Psoas muscle (tissue), 8 donors: ENCODE measurements around the gene NUFIP2. TPM values are rescaled to one million over a fixed set of nuclear protein-coding genes. Genes with fewer than 3 reads are reported as not detected.

ENCODE experiments used
- ATAC-seq, 4 donors: fragments of 200-7000 bp; cut with Tn5 transposase; one replicate each; pipeline ENCODE4 v1.9.1; 2020; ENCODE audit warnings: moderate library complexity in 3 of 4, mild to moderate bottlenecking in 2 of 4
- DNase-seq, 2 donors: peaks; one replicate each; pipeline ENCODE4 v3.0.0-alpha.2; 2020
- H3K27ac ChIP-seq: fragments of 200-600 bp; one replicate; pipeline ENCODE4 v1.8.0; 2022
- H3K27me3 ChIP-seq, 3 donors: fragments of 200-600 bp in 1 of 3; one replicate each; pipeline versions ENCODE4 v1.6.1 to v1.8.0; 2013 to 2022; ENCODE audit warnings: low read length in 2 of 3, mild to moderate bottlenecking in 2 of 3, moderate library complexity in 1 of 3; ENCODE audit not compliant: insufficient read depth in 3 of 3
- H3K36me3 ChIP-seq, 2 donors: fragments of 200-600 bp in 1 of 2; one replicate each; pipeline versions ENCODE4 v1.6.1 to v1.8.0; 2013 to 2022; ENCODE audit warnings: low read depth in 1 of 2, mild to moderate bottlenecking in 1 of 2, moderate library complexity in 1 of 2; ENCODE audit not compliant: insufficient read depth in 1 of 2
- H3K4me1 ChIP-seq: fragments of 200-600 bp; one replicate; pipeline ENCODE4 v1.8.0; 2022
- H3K4me3 ChIP-seq: fragments of 200-600 bp; one replicate; pipeline ENCODE4 v1.8.0; 2022; ENCODE audit warnings: mild to moderate bottlenecking
- H3K9me3 ChIP-seq: fragments of 200-600 bp; one replicate; pipeline ENCODE4 v1.8.0; 2022
- CTCF ChIP-seq: fragments of 200-600 bp; IDR thresholded peaks from one replicate; pipeline ENCODE4 v1.8.0; 2022; ENCODE audit warnings: antibody characterized with exemption
- WGBS, 3 donors: extraction: QIAGEN DNeasy Blood & Tissue Kit; methylation state at CpG; one replicate each; pipeline versions ENCODE4 v1.1.6 to v1.1.7; 2013; 5-methylcytosine and 5-hydroxymethylcytosine counted together
- intact Hi-C, 2 donors: fragments of 100-400 bp; cut with DNase I; formaldehyde crosslinking; loops; one replicate each; pipeline versions ENCODE4 v1.11.0 to v1.14.2; 2022
- polyA plus RNA-seq, 3 donors: library from polyadenylated mRNA; stranded (reverse); fragments of 200-250 nt; gene quantifications; one replicate each; pipeline ENCODE4 v1.2.3, GENCODE V29; 2013
- total RNA-seq, 4 donors: library from RNA; stranded (reverse); fragmentation: NEBNext Ultra II Directional in 2 of 4; extraction: Animal tissue kit (Norgen Biotek cat#: 25700) in 2 of 4; gene quantifications; one replicate each; pipeline versions ENCODE4 v1.2.1 to v1.2.4, GENCODE V29; 2021 to 2023
- donor health status: healthy with polysubstance abuse.
- donor health status: DM: no; HTN: no; CAD: no; lungs with moderate emphysema.
- donor health status: Bipolar disorder and iron deficiency.
- donor health status: healthy.
- donor health status: DM: yes; HTN: yes; CAD: no.
- donor health status: DM: no; HTN: no; CAD: no.
- donor health status: DM: no; HTN: no; CAD: no.
- donor health status: DM: yes; HTN: yes; CAD: no.

The NUFIP2 gene
- total and polyA plus RNA-seq, 7 donors: 7.3 to 50.0 (median 31.1) TPM

DNA sequence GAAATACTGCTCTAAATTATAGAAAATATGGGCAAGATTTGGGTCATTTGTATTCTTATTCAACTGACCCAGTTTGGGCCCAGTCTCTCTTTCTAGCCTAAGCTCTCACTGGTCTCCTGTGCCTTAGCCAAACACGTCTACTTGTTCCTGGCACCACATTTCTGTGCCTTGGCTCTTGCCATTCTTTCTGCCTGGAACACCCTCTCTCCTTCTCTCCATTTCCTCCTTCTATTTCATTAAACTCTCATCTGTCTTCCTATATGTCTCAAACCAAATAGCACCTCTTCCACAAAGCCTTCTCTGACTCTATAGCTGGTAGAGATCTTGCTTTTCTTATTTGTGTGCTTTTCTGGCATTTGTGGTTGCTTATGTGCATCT, 37.7 kb upstream of the NUFIP2 start:
- intact Hi-C loops: no loop called here

GRCh38 chr17:29331075-29331707, 37.2 kb upstream of the NUFIP2 start:
- Histone ChIP-seq H3K9me3 (no peaks in the 10 kb centered on the region), H3K27ac (no peak overlapping the region), H3K36me3 (no peaks in the 10 kb centered on the region), H3K4me3 (no peak overlapping the region), H3K27me3 (no peaks in the 10 kb centered on the region), H3K4me1 (no peaks in the 10 kb centered on the region)
- TF ChIP-seq CTCF: no peak
- no peak for DNase-seq
- WGBS, 3 donors: 74 to 83% (median 82%) methylated on average over 3 of the region's 3 CpGs
- ATAC-seq: no peak
- intact Hi-C loops: no loop called here

More for the DNA sequence above, 37.7 kb upstream of the NUFIP2 start:
- ATAC-seq (no peak), DNase-seq (no peak)
- 25 to 50% (median 26%) methylated on average over 1 of the region's 1 CpG for WGBS, 3 donors
- no peaks in the 10 kb centered on the region for H3K4me1 ChIP-seq
- H3K27ac ChIP-seq: no peak overlapping the region
- no peaks in the 10 kb centered on the region for H3K36me3 ChIP-seq
- H3K9me3 ChIP-seq: no peaks in the 10 kb centered on the region
- no peak overlapping the region for H3K4me3 ChIP-seq
- TF ChIP-seq CTCF: no peak
- no peaks in the 10 kb centered on the region for H3K27me3 ChIP-seq

DNA sequence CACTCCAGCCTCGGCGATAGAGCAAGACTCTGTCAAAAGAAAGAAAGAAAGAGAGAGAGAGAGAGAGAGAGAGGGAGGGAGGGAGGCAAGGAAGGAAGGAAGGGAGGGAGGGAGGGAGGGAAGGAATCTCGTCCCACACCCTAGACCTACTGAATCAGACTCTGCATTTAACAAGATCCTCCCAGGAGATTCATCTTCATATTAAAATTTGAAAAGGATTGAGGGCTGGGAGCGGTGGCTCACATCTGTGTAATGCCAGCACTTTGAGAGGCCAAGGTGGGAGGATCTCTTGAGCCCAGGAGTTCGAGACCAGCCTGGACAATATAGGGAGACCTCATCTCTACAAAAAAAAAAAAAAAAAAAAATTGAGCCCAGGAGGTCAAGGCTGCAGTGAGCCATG, 33.5 kb upstream of the NUFIP2 start:
- no peaks in the 10 kb centered on the region for H3K36me3 ChIP-seq
- H3K27ac ChIP-seq: no peak overlapping the region
- ATAC-seq (no peak), DNase-seq (no peak)
- no peak for TF ChIP-seq CTCF
- H3K4me3 ChIP-seq: no peak overlapping the region
- H3K4me1 ChIP-seq: no peaks in the 10 kb centered on the region
- H3K9me3 ChIP-seq: no peaks in the 10 kb centered on the region
- 64 to 73% (median 65%) methylated on average over 5 of the region's 5 CpGs for WGBS, 3 donors
- intact Hi-C loops: no loop called here
- no peaks in the 10 kb centered on the region for H3K27me3 ChIP-seq

GRCh38 chr17:29326023-29326813, 32.3 kb upstream of the NUFIP2 start:
- Histone ChIP-seq H3K27ac (no peak overlapping the region), H3K36me3 (no peaks in the 10 kb centered on the region), H3K9me3 (no peaks in the 10 kb centered on the region), H3K27me3 (no peaks in the 10 kb centered on the region), H3K4me3 (no peak overlapping the region), H3K4me1 (no peaks in the 10 kb centered on the region)
- no peak for ATAC-seq
- no peak for DNase-seq
- WGBS, 3 donors: 90 to 92% (median 91%) methylated on average over 6 of the region's 6 CpGs
- intact Hi-C loops: no loop called here
- no peak for TF ChIP-seq CTCF
